Body of pancreas (tissue), 4 donors: Measurements from ENCODE around the gene WDR41.

Experiments
- POLR2A ChIP-seq, 3 donors: fragments of 450-650 bp; IDR thresholded peaks; one replicate each; pipeline ENCODE4 v1.6.1; 2016; ENCODE audit warnings: antibody characterized with exemption in 3 of 3, mild to moderate bottlenecking in 2 of 3
- TF ChIP-seq, protein P1 (sequence below), 7 experiments: fragments of 450-650 bp in 4 of 7; fragments of 200-600 bp in 3 of 7; sonication (generic) in 3 of 7; IDR thresholded peaks; one replicate each; pipeline ENCODE4 v1.5.1; 2016 to 2019; ENCODE audit warnings: antibody characterized with exemption in 7 of 7

- no peak for TF ChIP-seq POLR2A (IDR thresholded peaks at IDR 0.05)
- TF ChIP-seq, protein P1, sequence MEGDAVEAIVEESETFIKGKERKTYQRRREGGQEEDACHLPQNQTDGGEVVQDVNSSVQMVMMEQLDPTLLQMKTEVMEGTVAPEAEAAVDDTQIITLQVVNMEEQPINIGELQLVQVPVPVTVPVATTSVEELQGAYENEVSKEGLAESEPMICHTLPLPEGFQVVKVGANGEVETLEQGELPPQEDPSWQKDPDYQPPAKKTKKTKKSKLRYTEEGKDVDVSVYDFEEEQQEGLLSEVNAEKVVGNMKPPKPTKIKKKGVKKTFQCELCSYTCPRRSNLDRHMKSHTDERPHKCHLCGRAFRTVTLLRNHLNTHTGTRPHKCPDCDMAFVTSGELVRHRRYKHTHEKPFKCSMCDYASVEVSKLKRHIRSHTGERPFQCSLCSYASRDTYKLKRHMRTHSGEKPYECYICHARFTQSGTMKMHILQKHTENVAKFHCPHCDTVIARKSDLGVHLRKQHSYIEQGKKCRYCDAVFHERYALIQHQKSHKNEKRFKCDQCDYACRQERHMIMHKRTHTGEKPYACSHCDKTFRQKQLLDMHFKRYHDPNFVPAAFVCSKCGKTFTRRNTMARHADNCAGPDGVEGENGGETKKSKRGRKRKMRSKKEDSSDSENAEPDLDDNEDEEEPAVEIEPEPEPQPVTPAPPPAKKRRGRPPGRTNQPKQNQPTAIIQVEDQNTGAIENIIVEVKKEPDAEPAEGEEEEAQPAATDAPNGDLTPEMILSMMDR (IDR thresholded peaks at IDR 0.05) = no peak
Measured at GRCh38 chr5:77486344-77486962, 5.7 kb downstream of the WDR41 start.
